ENCODE data around the gene FGD5. TPM values are rescaled to one million over a fixed set of nuclear protein-coding genes. Genes with fewer than 3 reads are reported as not detected.

Gene FGD5
- total and polyA plus RNA-seq, 9 of the 15 experiments (the other 6 are each of a cell fraction or from before 2014, with no cell fraction given): 0.18 TPM; not detected in 8

DNA sequence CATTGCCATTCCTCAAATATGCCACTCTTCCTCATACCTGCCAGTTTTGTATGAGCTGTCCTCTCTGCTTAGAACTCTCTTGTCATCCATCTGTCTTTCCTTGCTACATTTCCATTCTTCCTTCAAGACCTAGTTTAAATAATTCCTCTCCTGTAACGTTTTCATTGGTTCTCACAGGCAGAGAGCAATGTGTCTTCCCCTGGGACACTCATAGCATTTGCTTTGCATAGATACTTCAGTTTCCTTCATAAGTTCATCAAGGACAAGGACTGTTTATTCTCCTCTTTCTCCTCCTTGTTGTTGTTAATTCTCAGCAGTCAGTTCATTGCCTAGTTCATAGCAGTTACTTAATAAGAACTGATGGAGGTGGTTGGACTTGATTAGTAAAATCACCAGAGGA is 139.2 kb downstream of the FGD5 start:
- DNase-seq (ENCODE audit: extremely low read depth in 1 of 4, low spot score in 3 of 4) (no peak), ATAC-seq (0 out of 3 replicates have a peak, but pooled peaks have one; percentile 10), FAIRE-seq (peak; percentile 46)
- in situ Hi-C loops (cut with MboI) (no loop called here), intact Hi-C loops (cut with micrococcal nuclease) (no loop called here)
- no peaks in the 10 kb centered on the region; the same call in 1 of the 2 replicates for H4K20me1 ChIP-seq (replicated peaks; ENCODE audit: control insufficient read depth, insufficient read depth, low read length)
- H3K4me1 ChIP-seq (replicated peaks in 1 of 2; ENCODE audit: control insufficient read depth in 2 of 2, insufficient read depth in 2 of 2, low read length in 2 of 2): peaks cover 0 to 9% of the 10 kb centered on the region in 2 experiments; a peak in 2 of 5 replicates
- H3K4me2 ChIP-seq (ENCODE audit: insufficient read depth, low read length): no peak overlapping the region
- H3K27me3 ChIP-seq (ENCODE audit: control insufficient read depth in 2 of 2, insufficient read depth in 2 of 2, low read length in 2 of 2): no peaks in the 10 kb centered on the region
- POLR2A ChIA-PET: interaction anchor here (0.6 to 2.3 kb wide), 2 partner anchors 10 to 101 kb away, joined by 3 to 4 read pairs; no protein-coding TSS in a partner anchor
- no peaks in the 10 kb centered on the region for H3K9me1 ChIP-seq (ENCODE audit: control insufficient read depth, insufficient read depth, low read length)
- no TSS peak for BruUV-seq (replicated peaks)
- no peak overlapping the region for H3K4me3 ChIP-seq
- no peak overlapping the region for H3K27ac ChIP-seq (ENCODE audit: extremely low read depth, low read depth, low read length)
- H3K36me3 ChIP-seq (ENCODE audit: control insufficient read depth, insufficient read depth, low read length): peaks cover 13% of the 10 kb centered on the region
- H3K79me2 ChIP-seq (ENCODE audit: control insufficient read depth, insufficient read depth, low read length): peaks cover 58% of the 10 kb centered on the region
- TF ChIP-seq RBBP5 (IDR thresholded peaks at IDR 0.05; ENCODE audit: borderline replicate concordance, insufficient read depth, low read length, poor library complexity, severe bottlenecking) (no peak), STAG1 (CRISPR knock-in tag; IDR thresholded peaks at IDR 0.05; ENCODE audit: borderline replicate concordance) (no peak), SMARCC2 (IDR thresholded peaks at IDR 0.05; ENCODE audit: low read depth) (no peak), ELF2 (CRISPR knock-in tag; IDR thresholded peaks at IDR 0.05) (no peak)
- TF ChIP-seq, protein P1, sequence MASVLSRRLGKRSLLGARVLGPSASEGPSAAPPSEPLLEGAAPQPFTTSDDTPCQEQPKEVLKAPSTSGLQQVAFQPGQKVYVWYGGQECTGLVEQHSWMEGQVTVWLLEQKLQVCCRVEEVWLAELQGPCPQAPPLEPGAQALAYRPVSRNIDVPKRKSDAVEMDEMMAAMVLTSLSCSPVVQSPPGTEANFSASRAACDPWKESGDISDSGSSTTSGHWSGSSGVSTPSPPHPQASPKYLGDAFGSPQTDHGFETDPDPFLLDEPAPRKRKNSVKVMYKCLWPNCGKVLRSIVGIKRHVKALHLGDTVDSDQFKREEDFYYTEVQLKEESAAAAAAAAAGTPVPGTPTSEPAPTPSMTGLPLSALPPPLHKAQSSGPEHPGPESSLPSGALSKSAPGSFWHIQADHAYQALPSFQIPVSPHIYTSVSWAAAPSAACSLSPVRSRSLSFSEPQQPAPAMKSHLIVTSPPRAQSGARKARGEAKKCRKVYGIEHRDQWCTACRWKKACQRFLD (CRISPR knock-in tag; IDR thresholded peaks at IDR 0.05): no peak
- TF ChIP-seq, protein P2, sequence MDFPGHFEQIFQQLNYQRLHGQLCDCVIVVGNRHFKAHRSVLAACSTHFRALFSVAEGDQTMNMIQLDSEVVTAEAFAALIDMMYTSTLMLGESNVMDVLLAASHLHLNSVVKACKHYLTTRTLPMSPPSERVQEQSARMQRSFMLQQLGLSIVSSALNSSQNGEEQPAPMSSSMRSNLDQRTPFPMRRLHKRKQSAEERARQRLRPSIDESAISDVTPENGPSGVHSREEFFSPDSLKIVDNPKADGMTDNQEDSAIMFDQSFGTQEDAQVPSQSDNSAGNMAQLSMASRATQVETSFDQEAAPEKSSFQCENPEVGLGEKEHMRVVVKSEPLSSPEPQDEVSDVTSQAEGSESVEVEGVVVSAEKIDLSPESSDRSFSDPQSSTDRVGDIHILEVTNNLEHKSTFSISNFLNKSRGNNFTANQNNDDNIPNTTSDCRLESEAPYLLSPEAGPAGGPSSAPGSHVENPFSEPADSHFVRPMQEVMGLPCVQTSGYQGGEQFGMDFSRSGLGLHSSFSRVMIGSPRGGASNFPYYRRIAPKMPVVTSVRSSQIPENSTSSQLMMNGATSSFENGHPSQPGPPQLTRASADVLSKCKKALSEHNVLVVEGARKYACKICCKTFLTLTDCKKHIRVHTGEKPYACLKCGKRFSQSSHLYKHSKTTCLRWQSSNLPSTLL (IDR thresholded peaks at IDR 0.05): no peak
- no peaks in the 10 kb centered on the region for H3K9me3 ChIP-seq (replicated peaks; ENCODE audit: control insufficient read depth, insufficient read depth, low read depth, low read length)
- CTCF ChIA-PET (ENCODE audit: low intra/inter-chr PET ratio): no interaction called here
- 28% methylated on average over 1 of the region's 1 CpG for WGBS (ENCODE audit: insufficient coverage, low coverage, missing lambda C conversion rate)
- no peak overlapping the region for H3K9ac ChIP-seq (ENCODE audit: insufficient read depth in 1 of 2, low read depth in 2 of 2, low read length in 2 of 2)
- H2AFZ ChIP-seq (ENCODE audit: low read depth, low read length): no peak overlapping the region

All from K562 (cell line).